Measurements from ENCODE around the gene ANKDD1A.

The ANKDD1A gene

GRCh38 chr15:64905119-64905831 is 6.4 kb upstream of the ANKDD1A start:
- H3K27ac ChIP-seq (ENCODE audit: insufficient read depth, low read depth, low read length, poor library complexity, severe bottlenecking): no peak overlapping the region
- 20 to 23% methylated on average over 29 to 30 of the region's 30 CpGs for WGBS, 2 experiments
- H3K4me3 ChIP-seq (ENCODE audit: insufficient read depth, low read depth, low read length): peak overlapping the region; percentile 23
- peaks cover 4% of the 10 kb centered on the region for H3K9me3 ChIP-seq (ENCODE audit: control insufficient read depth, low read length)
- H3K4me1 ChIP-seq (ENCODE audit: control insufficient read depth, insufficient read depth, low read length): no peaks in the 10 kb centered on the region
- H3K36me3 ChIP-seq (ENCODE audit: control insufficient read depth, insufficient read depth, low read length): no peaks in the 10 kb centered on the region
- H3K27me3 ChIP-seq (ENCODE audit: control insufficient read depth, insufficient read depth, low read length, poor library complexity, severe bottlenecking): peaks cover under 1% of the 10 kb centered on the region

- Histone ChIP-seq H3K9me3 (ENCODE audit: control insufficient read depth, low read length) (peaks cover 4% of the 10 kb centered on the region), H3K27me3 (ENCODE audit: control insufficient read depth, insufficient read depth, low read length, poor library complexity, severe bottlenecking) (peaks cover 8% of the 10 kb centered on the region), H3K27ac (ENCODE audit: insufficient read depth, low read depth, low read length, poor library complexity, severe bottlenecking) (no peak overlapping the region), H3K36me3 (ENCODE audit: control insufficient read depth, insufficient read depth, low read length) (no peaks in the 10 kb centered on the region), H3K4me1 (ENCODE audit: control insufficient read depth, insufficient read depth, low read length) (no peaks in the 10 kb centered on the region), H3K4me3 (ENCODE audit: insufficient read depth, low read depth, low read length) (no peak overlapping the region)
- WGBS, 2 experiments: 82 to 85% methylated on average over 9 of the region's 9 CpGs
Measured at GRCh38 chr15:64905941-64906340, 5.8 kb upstream of the ANKDD1A start.

GRCh38 chr15:64906402-64906801 is 5.3 kb upstream of the ANKDD1A start:
- Histone ChIP-seq H3K36me3 (ENCODE audit: control insufficient read depth, insufficient read depth, low read length) (no peaks in the 10 kb centered on the region), H3K27me3 (ENCODE audit: control insufficient read depth, insufficient read depth, low read length, poor library complexity, severe bottlenecking) (peaks cover 12% of the 10 kb centered on the region), H3K4me1 (ENCODE audit: control insufficient read depth, insufficient read depth, low read length) (no peaks in the 10 kb centered on the region), H3K27ac (ENCODE audit: insufficient read depth, low read depth, low read length, poor library complexity, severe bottlenecking) (no peak overlapping the region), H3K4me3 (ENCODE audit: insufficient read depth, low read depth, low read length) (no peak overlapping the region), H3K9me3 (ENCODE audit: control insufficient read depth, low read length) (peaks cover 4% of the 10 kb centered on the region)
- 93 to 97% methylated on average over 3 of the region's 3 CpGs for WGBS, 2 experiments

- H3K27me3 ChIP-seq (ENCODE audit: control insufficient read depth, insufficient read depth, low read length, poor library complexity, severe bottlenecking): peaks cover 26% of the 10 kb centered on the region
- H3K4me3 ChIP-seq (ENCODE audit: insufficient read depth, low read depth, low read length): no peak overlapping the region
- no peaks in the 10 kb centered on the region for H3K4me1 ChIP-seq (ENCODE audit: control insufficient read depth, insufficient read depth, low read length)
- H3K27ac ChIP-seq (ENCODE audit: insufficient read depth, low read depth, low read length, poor library complexity, severe bottlenecking): no peak overlapping the region
- no CpG with 5 or more reads among the region's 1 CpG for WGBS, 2 experiments
- H3K36me3 ChIP-seq (ENCODE audit: control insufficient read depth, insufficient read depth, low read length): no peaks in the 10 kb centered on the region
- peaks cover 4% of the 10 kb centered on the region for H3K9me3 ChIP-seq (ENCODE audit: control insufficient read depth, low read length)
Measured at GRCh38 chr15:64907991-64908390, 3.7 kb upstream of the ANKDD1A start.

GRCh38 chr15:64909546-64909945 is 2.2 kb upstream of the ANKDD1A start:
- no peaks in the 10 kb centered on the region for H3K4me1 ChIP-seq (ENCODE audit: control insufficient read depth, insufficient read depth, low read length)
- no peak overlapping the region for H3K4me3 ChIP-seq (ENCODE audit: insufficient read depth, low read depth, low read length)
- WGBS, 2 experiments: 90% methylated on average over 3 of the region's 3 CpGs
- peaks cover 33% of the 10 kb centered on the region for H3K27me3 ChIP-seq (ENCODE audit: control insufficient read depth, insufficient read depth, low read length, poor library complexity, severe bottlenecking)
- H3K36me3 ChIP-seq (ENCODE audit: control insufficient read depth, insufficient read depth, low read length): no peaks in the 10 kb centered on the region
- peaks cover 4% of the 10 kb centered on the region for H3K9me3 ChIP-seq (ENCODE audit: control insufficient read depth, low read length)
- H3K27ac ChIP-seq (ENCODE audit: insufficient read depth, low read depth, low read length, poor library complexity, severe bottlenecking): no peak overlapping the region

- Histone ChIP-seq H3K36me3 (ENCODE audit: control insufficient read depth, insufficient read depth, low read length) (no peaks in the 10 kb centered on the region), H3K27me3 (ENCODE audit: control insufficient read depth, insufficient read depth, low read length, poor library complexity, severe bottlenecking) (peaks cover 33% of the 10 kb centered on the region), H3K27ac (ENCODE audit: insufficient read depth, low read depth, low read length, poor library complexity, severe bottlenecking) (no peak overlapping the region), H3K9me3 (ENCODE audit: control insufficient read depth, low read length) (no peaks in the 10 kb centered on the region), H3K4me3 (ENCODE audit: insufficient read depth, low read depth, low read length) (peak overlapping the region; percentile 62), H3K4me1 (ENCODE audit: control insufficient read depth, insufficient read depth, low read length) (no peaks in the 10 kb centered on the region)
- 85 to 86% methylated on average over 15 of the region's 15 CpGs for WGBS, 2 experiments
Measured at GRCh38 chr15:64912379-64913325, 950 bp downstream of the ANKDD1A start.

GRCh38 chr15:64915518-64916227 is 4.0 kb downstream of the ANKDD1A start:
- Histone ChIP-seq H3K36me3 (ENCODE audit: control insufficient read depth, insufficient read depth, low read length) (no peaks in the 10 kb centered on the region), H3K9me3 (ENCODE audit: control insufficient read depth, low read length) (no peaks in the 10 kb centered on the region), H3K27me3 (ENCODE audit: control insufficient read depth, insufficient read depth, low read length, poor library complexity, severe bottlenecking) (peaks cover 28% of the 10 kb centered on the region), H3K27ac (ENCODE audit: insufficient read depth, low read depth, low read length, poor library complexity, severe bottlenecking) (no peak overlapping the region), H3K4me3 (ENCODE audit: insufficient read depth, low read depth, low read length) (no peak overlapping the region), H3K4me1 (ENCODE audit: control insufficient read depth, insufficient read depth, low read length) (no peaks in the 10 kb centered on the region)
- 56 to 58% methylated on average over 13 of the region's 13 CpGs for WGBS, 2 experiments

GRCh38 chr15:64916365-64916764 is 4.7 kb downstream of the ANKDD1A start:
- peaks cover 21% of the 10 kb centered on the region for H3K27me3 ChIP-seq (ENCODE audit: control insufficient read depth, insufficient read depth, low read length, poor library complexity, severe bottlenecking)
- WGBS, 2 experiments: 86 to 87% methylated on average over 2 of the region's 2 CpGs
- no peak overlapping the region for H3K27ac ChIP-seq (ENCODE audit: insufficient read depth, low read depth, low read length, poor library complexity, severe bottlenecking)
- no peaks in the 10 kb centered on the region for H3K36me3 ChIP-seq (ENCODE audit: control insufficient read depth, insufficient read depth, low read length)
- no peaks in the 10 kb centered on the region for H3K4me1 ChIP-seq (ENCODE audit: control insufficient read depth, insufficient read depth, low read length)
- H3K4me3 ChIP-seq (ENCODE audit: insufficient read depth, low read depth, low read length): no peak overlapping the region
- no peaks in the 10 kb centered on the region for H3K9me3 ChIP-seq (ENCODE audit: control insufficient read depth, low read length)

- H3K27ac ChIP-seq (ENCODE audit: insufficient read depth, low read depth, low read length, poor library complexity, severe bottlenecking): no peak overlapping the region
- H3K36me3 ChIP-seq (ENCODE audit: control insufficient read depth, insufficient read depth, low read length): no peaks in the 10 kb centered on the region
- no peaks in the 10 kb centered on the region for H3K4me1 ChIP-seq (ENCODE audit: control insufficient read depth, insufficient read depth, low read length)
- 92% methylated on average over 9 of the region's 9 CpGs for WGBS, 2 experiments
- no peaks in the 10 kb centered on the region for H3K9me3 ChIP-seq (ENCODE audit: control insufficient read depth, low read length)
- H3K4me3 ChIP-seq (ENCODE audit: insufficient read depth, low read depth, low read length): no peak overlapping the region
- peaks cover 14% of the 10 kb centered on the region for H3K27me3 ChIP-seq (ENCODE audit: control insufficient read depth, insufficient read depth, low read length, poor library complexity, severe bottlenecking)
Measured at GRCh38 chr15:64917211-64917610, 5.5 kb downstream of the ANKDD1A start.

GRCh38 chr15:64919721-64920120 is 8.0 kb downstream of the ANKDD1A start:
- H3K9me3 ChIP-seq (ENCODE audit: control insufficient read depth, low read length): no peaks in the 10 kb centered on the region
- H3K27me3 ChIP-seq (ENCODE audit: control insufficient read depth, insufficient read depth, low read length, poor library complexity, severe bottlenecking): no peaks in the 10 kb centered on the region
- H3K27ac ChIP-seq (ENCODE audit: insufficient read depth, low read depth, low read length, poor library complexity, severe bottlenecking): no peak overlapping the region
- no peaks in the 10 kb centered on the region for H3K4me1 ChIP-seq (ENCODE audit: control insufficient read depth, insufficient read depth, low read length)
- no peaks in the 10 kb centered on the region for H3K36me3 ChIP-seq (ENCODE audit: control insufficient read depth, insufficient read depth, low read length)
- 81% methylated on average over 4 of the region's 4 CpGs for WGBS, 2 experiments
- H3K4me3 ChIP-seq (ENCODE audit: insufficient read depth, low read depth, low read length): no peak overlapping the region

Data from ectodermal cell (in vitro differentiated cells).